ENCODE results near the gene FLNC.

The FLNC gene

DNA sequence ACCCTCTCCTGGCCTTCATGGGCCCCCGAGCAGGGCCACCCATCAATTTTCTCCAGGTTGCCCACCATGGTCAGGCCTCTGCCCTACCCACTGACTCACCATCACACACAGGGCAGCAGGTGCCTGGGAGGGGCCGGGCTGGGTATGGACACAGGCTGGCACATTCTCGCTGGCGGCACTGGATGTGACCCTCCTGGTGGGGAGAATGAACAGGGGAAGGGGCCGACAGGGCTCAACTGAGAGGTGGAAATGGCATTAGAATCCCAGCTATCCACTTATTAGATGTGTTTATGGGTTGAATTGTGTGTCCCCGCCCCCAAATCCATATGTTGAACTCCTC is 63.9 kb downstream of the FLNC start:
- no peak for DNase-seq (ENCODE audit: low spot score)

DNA sequence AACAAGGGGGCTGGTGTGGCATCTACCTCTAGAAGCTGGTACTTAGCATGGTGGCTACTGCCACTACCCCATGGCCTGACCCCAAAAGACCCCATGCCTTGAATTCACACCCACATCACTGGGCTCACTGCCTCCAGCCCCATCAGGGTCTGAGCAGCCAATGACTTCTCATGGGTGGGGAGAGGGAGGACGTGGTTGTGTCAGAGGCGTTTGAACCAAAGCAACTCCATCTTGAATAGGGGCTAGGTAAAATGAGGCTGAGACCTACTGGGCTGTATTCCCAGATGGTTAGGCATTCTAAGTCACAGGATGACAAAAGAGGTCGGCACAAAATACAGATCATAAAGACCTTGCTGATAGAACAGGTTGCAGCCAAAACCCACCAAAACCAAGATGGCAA is 65.1 kb downstream of the FLNC start:
- no peak for DNase-seq (ENCODE audit: low spot score)

DNA sequence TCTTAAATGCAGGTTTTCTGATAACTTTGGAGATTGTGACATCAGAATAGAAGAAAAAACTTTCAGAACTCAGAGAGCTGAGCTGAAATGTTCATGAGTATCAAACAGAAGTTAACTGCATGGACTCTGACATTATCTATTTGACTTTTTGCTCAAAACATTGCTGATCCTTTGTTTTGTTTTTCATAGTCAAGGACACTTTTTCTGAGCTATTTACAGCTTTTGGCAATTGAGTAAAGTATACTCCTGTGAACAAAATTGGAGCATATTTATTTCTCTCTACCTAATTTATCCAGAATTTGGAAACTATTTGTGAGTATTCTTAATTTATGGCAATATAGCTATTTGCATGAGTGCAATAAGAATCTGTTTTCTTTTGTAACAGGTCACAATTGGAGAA is 69.2 kb downstream of the FLNC start:
- DNase-seq (ENCODE audit: low spot score), result no peak

DNA sequence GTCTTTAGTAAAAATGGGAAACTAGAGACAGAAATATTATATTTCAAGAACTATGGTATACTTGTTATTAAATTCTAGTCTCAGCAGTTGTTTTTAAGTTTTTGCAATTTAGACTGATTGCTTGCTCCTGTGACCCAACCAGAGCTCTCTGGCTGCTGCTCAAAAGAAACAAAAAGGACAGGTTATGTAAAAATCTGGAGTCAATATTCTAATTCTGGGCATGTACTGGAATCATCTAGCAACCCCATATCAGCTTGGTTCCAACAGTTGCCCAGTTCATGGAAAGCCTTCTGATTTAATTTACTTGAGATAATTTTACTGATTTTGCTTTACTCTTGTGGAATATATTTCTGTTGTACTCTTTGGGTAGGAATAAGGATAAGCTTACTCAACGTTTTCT is 70.0 kb downstream of the FLNC start:
- DNase-seq (ENCODE audit: low spot score), result no peak

DNA sequence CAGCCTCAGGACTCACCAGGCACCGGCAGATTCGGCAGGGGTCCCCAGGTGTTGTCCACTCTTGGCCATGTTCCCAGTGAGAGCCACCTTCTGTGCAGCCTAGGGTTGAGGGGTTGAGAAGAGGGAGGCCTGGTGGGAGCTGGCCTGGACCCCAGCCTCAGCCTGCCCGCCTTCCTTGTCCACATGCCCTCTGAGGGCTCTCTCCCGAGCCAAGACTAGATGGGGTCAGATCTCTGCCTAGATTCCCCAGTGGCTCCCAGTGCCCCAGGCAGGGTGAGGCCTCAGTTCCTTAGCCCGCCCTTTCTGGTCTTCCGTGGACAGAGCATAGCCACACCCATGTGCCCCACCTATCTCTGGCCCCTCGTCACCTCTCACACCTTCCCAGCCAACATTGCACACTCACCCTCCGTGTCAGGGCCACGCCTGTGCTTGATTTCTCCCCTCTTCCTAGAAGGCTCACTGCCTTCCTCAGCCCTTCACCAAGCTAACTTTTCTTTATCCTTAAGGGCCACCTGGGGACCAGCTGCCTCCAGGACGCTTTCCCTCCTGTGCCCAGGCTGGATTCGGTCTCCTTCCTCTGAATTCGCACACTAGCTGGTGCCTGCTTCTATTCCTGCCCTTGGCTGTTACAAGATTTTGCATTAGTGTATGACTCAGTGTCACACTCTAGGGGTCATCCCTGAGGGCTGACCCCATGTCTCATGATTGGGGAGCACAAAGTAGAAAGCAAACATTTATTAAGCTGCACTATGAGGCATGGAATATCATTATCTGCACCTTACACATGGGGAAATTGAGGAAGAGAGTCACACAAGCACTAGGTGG is 72.8 kb downstream of the FLNC start:
- DNase-seq (ENCODE audit: low spot score), result no peak

DNA sequence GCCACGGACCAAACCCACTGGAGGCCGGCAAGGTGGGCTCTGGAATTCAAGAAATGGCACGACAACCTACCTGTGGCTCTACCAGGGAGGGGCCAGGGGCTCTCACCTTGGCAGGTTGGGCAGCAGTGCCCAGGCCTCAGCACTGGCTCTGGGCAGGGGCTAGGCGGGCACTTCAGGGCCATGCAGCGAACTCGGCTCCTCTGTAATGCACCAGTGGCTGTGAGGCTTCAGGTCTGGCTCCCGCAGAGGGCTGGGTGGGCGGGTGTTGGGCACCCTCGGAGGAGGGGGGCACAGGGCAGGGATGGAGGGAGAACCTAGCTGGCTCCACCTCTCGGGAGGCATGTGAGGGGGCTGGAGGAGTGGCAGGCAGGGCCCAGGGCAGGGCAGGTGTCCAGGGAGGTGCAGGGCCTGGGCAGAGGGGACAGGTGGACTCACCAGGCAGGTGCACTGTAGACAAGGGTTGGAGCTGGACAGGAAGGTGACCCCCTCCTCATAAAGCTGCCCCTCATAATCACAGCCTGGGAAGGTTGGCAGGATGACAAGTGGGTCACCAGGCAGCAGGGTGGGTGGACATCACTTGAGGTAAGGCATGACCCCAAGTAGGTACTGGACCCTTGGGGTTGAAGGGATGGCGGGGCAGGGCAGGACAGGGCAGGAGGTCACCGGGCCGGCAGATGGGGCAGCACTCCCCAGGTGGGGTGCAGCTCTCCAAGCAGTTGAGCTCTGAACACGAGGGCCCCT is 73.6 kb downstream of the FLNC start:
- no peak for DNase-seq (ENCODE audit: low spot score)

DNA sequence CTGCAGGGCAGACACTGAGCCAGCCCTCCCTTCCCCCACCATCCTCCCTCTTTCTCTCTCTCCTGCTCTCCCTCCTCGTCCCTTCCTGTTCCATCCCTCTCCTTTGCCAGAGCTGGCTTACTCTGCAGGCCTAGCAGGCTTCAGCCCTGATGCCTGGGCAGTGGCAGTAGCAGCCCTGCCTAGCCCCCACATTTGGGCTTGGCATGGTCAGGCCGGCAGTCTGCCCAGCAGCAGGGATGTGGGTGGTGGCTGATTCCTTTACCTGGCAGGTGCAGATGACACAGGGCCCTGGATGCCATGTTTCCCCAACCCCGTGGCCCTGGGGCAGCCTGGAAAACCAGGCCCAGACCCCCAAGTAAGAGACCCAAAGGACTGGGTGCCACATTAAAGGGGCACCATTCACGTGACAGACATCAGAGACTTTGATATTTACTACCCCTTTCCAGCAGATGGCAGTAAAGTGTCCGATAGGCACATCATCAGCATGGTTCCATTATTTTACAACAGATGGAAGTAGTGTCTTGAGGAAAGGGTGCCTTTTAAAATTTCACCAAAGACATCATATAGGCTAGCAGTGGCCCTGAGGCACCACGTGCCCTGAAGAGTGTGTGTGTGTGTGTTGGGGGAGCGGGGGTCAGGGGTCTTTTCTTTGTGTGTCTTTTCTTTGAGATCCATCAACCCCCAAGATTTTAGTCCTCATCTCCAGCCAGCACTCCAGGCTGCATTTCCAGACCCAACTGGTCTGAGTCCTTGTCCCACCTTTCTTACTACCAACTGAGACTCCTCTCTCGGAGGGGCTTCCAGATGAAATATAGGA is 74.4 kb downstream of the FLNC start:
- DNase-seq (ENCODE audit: low spot score), result peak; percentile 50

DNA sequence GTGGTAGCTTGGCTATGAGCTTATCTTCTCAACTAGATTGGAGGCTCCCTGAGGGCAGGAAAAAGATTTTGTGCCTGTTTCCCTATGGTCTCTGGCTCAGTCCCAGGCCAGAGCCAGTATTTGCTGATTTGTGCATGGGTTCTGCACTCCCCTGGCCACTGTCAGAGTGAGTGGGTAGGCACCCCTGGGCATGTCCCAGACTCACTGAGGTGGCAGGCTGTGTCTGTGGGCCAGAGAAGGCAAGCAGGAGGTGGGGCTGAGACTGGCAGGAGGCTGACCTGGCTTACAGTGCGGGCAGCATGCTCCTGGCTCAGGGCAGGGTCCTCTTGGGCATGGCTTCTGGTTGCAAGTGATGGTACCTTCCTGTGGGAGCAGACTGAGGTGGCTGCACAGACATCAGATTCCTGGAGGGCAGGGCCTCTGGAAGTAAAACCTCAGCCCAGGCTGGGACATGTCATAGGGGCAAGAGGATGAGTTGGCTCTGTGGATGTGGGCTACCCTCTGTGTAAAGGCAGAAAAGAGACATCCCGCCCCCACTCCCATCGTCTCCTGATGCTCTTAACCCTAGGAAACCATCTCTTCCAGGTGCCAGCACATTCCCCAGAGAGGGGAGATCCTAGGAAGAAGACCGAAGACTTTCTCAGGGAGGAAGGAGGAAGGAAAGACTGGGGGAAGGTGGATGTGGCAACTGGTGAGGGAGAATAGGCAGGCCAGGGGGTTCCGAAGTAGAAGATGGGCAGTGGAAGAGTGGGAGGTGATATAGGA is 76.0 kb downstream of the FLNC start:
- DNase-seq (ENCODE audit: low spot score), result no peak

DNA sequence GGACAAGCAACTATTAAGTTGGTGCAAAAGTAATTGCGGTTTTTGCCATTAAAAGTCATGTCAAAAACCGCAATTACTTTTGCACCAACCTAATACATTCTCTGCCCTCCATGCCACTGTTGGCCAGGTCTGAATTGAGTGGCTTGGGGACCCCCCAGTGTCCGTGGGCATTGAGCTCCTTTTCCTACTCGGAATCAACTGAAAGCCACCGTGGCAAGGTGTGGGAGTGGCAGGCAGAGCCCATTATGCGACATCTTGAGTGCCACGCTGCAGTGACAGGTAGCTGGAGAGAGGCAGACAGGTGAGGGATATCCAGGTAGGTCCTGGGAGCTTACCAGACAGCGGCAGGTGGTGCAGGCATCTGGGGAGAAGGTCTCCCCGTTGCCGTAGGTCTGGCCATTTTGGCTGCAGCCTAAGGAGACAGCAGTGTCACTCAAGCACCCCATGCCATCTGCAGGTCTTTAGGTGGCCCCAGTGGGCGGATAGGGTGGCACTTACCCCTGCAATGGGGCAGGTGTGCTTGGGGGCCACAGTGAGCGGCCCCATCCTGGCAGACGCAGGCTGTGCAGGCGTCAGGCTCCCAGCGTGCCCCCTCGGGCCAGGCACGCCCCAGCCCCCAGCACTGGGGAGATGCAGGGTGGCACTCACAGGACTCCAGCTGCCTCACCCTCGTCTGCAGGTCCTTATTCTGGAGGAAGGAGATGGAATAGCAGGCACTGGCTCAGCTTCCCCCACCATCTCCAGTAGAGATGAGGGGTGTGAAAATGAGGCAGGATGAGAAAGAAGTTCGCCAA is 76.8 kb downstream of the FLNC start:
- DNase-seq (ENCODE audit: low spot score), result no peak

All from cerebellar cortex (tissue), 1 donor.